Spleen (tissue), 11 donors: ENCODE measurements around the gene UNC5CL. TPM values are rescaled to one million over a fixed set of nuclear protein-coding genes. Genes with fewer than 3 reads are reported as not detected.
"Not testable (repeated sequence)": the region's sequence is repeated elsewhere in the genome, so short reads cannot be mapped to it uniquely, and the experiment has no call there.

Source experiments
- DNase-seq: peaks from one replicate; pipeline ENCODE4 v3.0.0-alpha.2; 2020
- H3K27ac ChIP-seq, 8 donors: fragments of 200-600 bp; sonication (generic) in 7 of 8; 1 replicate in 4 of 8; 2 replicates in 4 of 8; pipeline versions ENCODE4 v1.5.0 to v1.8.0; 2016 to 2021; ENCODE audit warnings: inconsistent platforms in 4 of 8, mild to moderate bottlenecking in 4 of 8, moderate library complexity in 1 of 8
- H3K27me3 ChIP-seq, 7 donors: fragments of 200-600 bp; sonication (generic) in 6 of 7; replicated peaks in 1 of 7; 1 replicate in 4 of 7; 2 replicates in 3 of 7; pipeline versions ENCODE4 v1.5.0 to v1.8.0; 2016 to 2021; ENCODE audit warnings: inconsistent platforms in 3 of 7, mild to moderate bottlenecking in 1 of 7
- H3K36me3 ChIP-seq, 6 donors: fragments of 200-600 bp; sonication (generic) in 5 of 6; 1 replicate in 4 of 6; 2 replicates in 2 of 6; pipeline versions ENCODE4 v1.5.0 to v1.8.0; 2016 to 2021; ENCODE audit warnings: inconsistent platforms in 2 of 6
- H3K4me1 ChIP-seq, 6 donors: fragments of 200-600 bp; sonication (generic) in 5 of 6; 1 replicate in 3 of 6; 2 replicates in 3 of 6; pipeline versions ENCODE4 v1.5.0 to v1.8.0; 2016 to 2021; ENCODE audit warnings: inconsistent platforms in 3 of 6
- H3K4me3 ChIP-seq, 8 donors: fragments of 200-600 bp; sonication (generic) in 7 of 8; 1 replicate in 4 of 8; 2 replicates in 4 of 8; pipeline versions ENCODE4 v1.5.0 to v1.8.0; 2016 to 2021; ENCODE audit warnings: inconsistent platforms in 4 of 8, mild to moderate bottlenecking in 4 of 8, moderate library complexity in 2 of 8
- H3K9me3 ChIP-seq, 8 donors: fragments of 200-600 bp; sonication (generic) in 7 of 8; 1 replicate in 4 of 8; 2 replicates in 4 of 8; pipeline versions ENCODE4 v1.5.0 to v1.8.0; 2016 to 2021; ENCODE audit warnings: inconsistent platforms in 4 of 8
- POLR2A ChIP-seq, 3 donors: fragments of 450-650 bp; IDR thresholded peaks; one replicate each; pipeline ENCODE4 v1.5.1; 2017; ENCODE audit warnings: antibody characterized with exemption in 3 of 3, mild to moderate bottlenecking in 1 of 3
- POLR2AphosphoS5 ChIP-seq, 3 donors: sonication (generic); formaldehyde crosslinking; IDR thresholded peaks; one replicate each; pipeline ENCODE4 v1.5.1; 2017; ENCODE audit warnings: antibody characterized with exemption in 3 of 3
- WGBS, 5 donors: extraction: QIAGEN DNeasy Blood & Tissue Kit in 3 of 5; methylation state at CpG; one replicate each; pipeline versions ENCODE4 v1.1.5 to v1.1.7; 2013 to 2018; 5-methylcytosine and 5-hydroxymethylcytosine counted together
- intact Hi-C: fragments of 100-400 bp; cut with DNase I; formaldehyde crosslinking; loops from one replicate; pipeline ENCODE4 v1.15.0; 2023; ENCODE audit warnings: low total_unique reads
- polyA plus RNA-seq, 3 donors: library from polyadenylated mRNA; stranded (reverse); fragments of 200-250 nt; gene quantifications; one replicate each; pipeline ENCODE4 v1.2.1, GENCODE V29; 2013
- total RNA-seq, 7 donors: library from RNA; depleted of rRNA in 3 of 7; stranded (reverse); fragments of >200 nt in 3 of 7; fragmentation: NEBNext Ultra II Directional in 4 of 7; extraction: Animal tissue kit (Norgen Biotek cat#: 25700) in 4 of 7; gene quantifications; one replicate each; pipeline versions ENCODE4 v1.1.0 to v1.2.1, GENCODE V29; 2016 to 2021
- TF ChIP-seq, protein P1 (sequence below), 11 experiments: fragments of 200-600 bp in 7 of 11; fragments of 450-650 bp in 4 of 11; sonication (generic) in 4 of 11; IDR thresholded peaks in 8 of 11; conservative IDR thresholded peaks in 3 of 11; 1 replicate in 7 of 11; 2 replicates in 4 of 11; pipeline versions ENCODE4 v1.4.0 to v1.8.0; 2016 to 2021; ENCODE audit warnings: antibody characterized with exemption in 11 of 11, inconsistent platforms in 4 of 11, mild to moderate bottlenecking in 1 of 11
- donor health status: healthy with polysubstance abuse.
- donor health status: DM: no; HTN: no; CAD: no; lungs with moderate emphysema.
- donor health status: DM: no; HTN: no; CAD: no.
- donor health status: Bipolar disorder and iron deficiency.
- donor health status: healthy.
- donor health status: DM: no; HTN: no; CAD: no.
- donor health status: DM: yes; HTN: yes; CAD: no.

The UNC5CL gene
- total and polyA plus RNA-seq, 10 donors, result 1.4 to 3.9 (median 2.7) TPM

DNA sequence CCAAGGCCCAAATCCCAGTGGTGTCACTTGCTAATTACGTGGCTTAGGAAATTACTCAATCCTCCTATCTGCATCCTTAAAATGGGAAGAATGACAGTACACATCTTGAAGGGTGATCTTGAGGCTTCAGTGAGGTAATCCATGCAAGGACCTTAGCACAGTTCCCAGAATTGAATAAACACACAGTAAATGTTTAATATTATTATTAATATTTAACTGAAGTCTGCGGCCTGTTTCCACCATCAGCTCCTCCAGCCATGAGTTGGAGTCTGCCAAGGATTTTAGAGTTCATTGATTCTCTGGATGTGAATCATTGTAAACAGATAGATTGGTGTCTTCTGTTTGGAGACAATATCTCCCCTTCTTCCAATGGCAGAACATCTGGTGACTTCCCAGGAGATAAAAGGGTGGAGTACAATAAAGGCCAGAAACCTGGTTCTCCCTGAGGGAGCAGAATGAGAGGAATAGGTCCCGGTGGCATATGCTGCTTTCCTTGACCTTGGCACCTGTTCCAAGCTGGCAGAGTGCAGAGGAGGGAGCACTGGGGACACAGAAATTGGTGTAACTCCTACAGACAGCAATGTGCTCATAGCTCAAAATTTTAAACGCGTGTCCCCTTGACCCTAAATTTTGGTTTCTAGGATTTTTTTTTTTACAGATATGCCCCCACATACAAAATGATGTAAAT is 25.4 kb downstream of the UNC5CL start:
- Histone ChIP-seq H3K27ac (no peak overlapping the region), H3K4me3 (no peak overlapping the region), H3K27me3 (no peaks in the 10 kb centered on the region), H3K4me1 (no peaks in the 10 kb centered on the region), H3K36me3 (no peaks in the 10 kb centered on the region), H3K9me3 (peaks cover 0 to 4% (median 0%) of the 10 kb centered on the region in 8 donors)
- DNase-seq, result no peak
- WGBS, 5 donors, result 85 to 94% (median 88%) methylated on average over 5 of the region's 5 CpGs
- TF ChIP-seq, protein P1, sequence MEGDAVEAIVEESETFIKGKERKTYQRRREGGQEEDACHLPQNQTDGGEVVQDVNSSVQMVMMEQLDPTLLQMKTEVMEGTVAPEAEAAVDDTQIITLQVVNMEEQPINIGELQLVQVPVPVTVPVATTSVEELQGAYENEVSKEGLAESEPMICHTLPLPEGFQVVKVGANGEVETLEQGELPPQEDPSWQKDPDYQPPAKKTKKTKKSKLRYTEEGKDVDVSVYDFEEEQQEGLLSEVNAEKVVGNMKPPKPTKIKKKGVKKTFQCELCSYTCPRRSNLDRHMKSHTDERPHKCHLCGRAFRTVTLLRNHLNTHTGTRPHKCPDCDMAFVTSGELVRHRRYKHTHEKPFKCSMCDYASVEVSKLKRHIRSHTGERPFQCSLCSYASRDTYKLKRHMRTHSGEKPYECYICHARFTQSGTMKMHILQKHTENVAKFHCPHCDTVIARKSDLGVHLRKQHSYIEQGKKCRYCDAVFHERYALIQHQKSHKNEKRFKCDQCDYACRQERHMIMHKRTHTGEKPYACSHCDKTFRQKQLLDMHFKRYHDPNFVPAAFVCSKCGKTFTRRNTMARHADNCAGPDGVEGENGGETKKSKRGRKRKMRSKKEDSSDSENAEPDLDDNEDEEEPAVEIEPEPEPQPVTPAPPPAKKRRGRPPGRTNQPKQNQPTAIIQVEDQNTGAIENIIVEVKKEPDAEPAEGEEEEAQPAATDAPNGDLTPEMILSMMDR (IDR thresholded peaks at IDR 0.05 in 8 of 11, conservative IDR thresholded peaks at IDR 0.05 in 3 of 11), result no peak
- TF ChIP-seq POLR2AphosphoS5 (IDR thresholded peaks at IDR 0.05) (no peak), POLR2A (IDR thresholded peaks at IDR 0.05) (no peak)
- intact Hi-C loops, result no loop called here

DNA sequence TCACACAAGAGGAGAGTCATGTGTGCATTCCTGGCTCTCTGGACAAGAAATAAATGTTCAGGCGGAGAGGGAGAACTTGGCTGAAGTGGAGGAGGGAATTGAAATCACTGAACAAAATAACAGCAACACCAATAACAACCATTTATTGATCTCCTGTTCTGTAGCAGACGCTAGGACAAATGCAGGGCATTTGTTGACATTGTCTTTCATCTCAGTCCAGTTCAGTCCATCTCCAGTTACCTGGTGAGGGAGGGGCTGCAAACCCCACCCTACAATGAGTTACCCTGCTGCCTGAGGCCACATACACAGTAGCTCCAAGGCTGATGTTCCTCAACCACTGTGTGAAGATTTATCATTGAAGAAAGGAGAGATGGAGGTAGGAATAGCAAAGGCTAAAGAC is 27.3 kb downstream of the UNC5CL start:
- TF ChIP-seq POLR2A (IDR thresholded peaks at IDR 0.05) (no peak), POLR2AphosphoS5 (IDR thresholded peaks at IDR 0.05) (no peak)
- TF ChIP-seq, protein P1 (IDR thresholded peaks at IDR 0.05 in 8 of 11, conservative IDR thresholded peaks at IDR 0.05 in 3 of 11), result no peak

DNA sequence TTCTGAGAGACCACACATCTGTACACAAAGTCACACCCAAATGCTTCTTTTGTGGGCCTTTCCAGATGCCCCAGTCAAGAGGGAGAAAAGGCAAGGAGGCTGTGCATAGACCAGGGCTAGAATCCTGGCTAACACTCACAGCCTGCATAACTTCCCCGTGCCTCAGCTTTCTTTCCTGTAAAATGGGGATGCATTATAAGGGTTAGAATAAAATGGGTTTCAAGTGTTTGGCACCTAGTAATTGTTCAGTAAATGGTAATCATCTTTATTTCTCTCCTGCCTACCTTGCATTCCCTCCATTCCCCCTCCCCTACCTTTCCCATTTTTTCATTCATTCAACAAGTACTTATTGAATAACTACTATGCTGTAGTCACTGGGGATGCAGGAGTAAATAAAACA is 29.4 kb downstream of the UNC5CL start:
- TF ChIP-seq POLR2A (IDR thresholded peaks at IDR 0.05), result no peak
- TF ChIP-seq, protein P1 (IDR thresholded peaks at IDR 0.05 in 8 of 11, conservative IDR thresholded peaks at IDR 0.05 in 3 of 11), result no peak
- TF ChIP-seq POLR2AphosphoS5 (IDR thresholded peaks at IDR 0.05), result no peak
- intact Hi-C loops, result loop anchor here (5.0 kb wide), 1 partner anchor 58 kb away; no protein-coding TSS in a partner anchor
- DNase-seq, result no peak
- Histone ChIP-seq H3K27me3 (no peaks in the 10 kb centered on the region), H3K36me3 (no peaks in the 10 kb centered on the region), H3K27ac (no peak overlapping the region), H3K4me1 (peaks cover 0 to 7% (median 0%) of the 10 kb centered on the region in 6 donors), H3K9me3 (no peaks in the 10 kb centered on the region), H3K4me3 (no peak overlapping the region)
- 93 to 100% (median 95%) methylated on average over 1 of the region's 1 CpG for WGBS, 5 donors

More for the DNA sequence above, 27.3 kb downstream of the UNC5CL start:
- Histone ChIP-seq H3K27ac (no peak overlapping the region), H3K36me3 (no peaks in the 10 kb centered on the region), H3K4me3 (no peak overlapping the region), H3K27me3 (no peaks in the 10 kb centered on the region), H3K4me1 (no peaks in the 10 kb centered on the region), H3K9me3 (no peaks in the 10 kb centered on the region)
- intact Hi-C loops, result no loop called here
- no peak for DNase-seq
- WGBS, 5 donors, result 76 to 96% (median 90%) methylated on average over 2 of the region's 2 CpGs

DNA sequence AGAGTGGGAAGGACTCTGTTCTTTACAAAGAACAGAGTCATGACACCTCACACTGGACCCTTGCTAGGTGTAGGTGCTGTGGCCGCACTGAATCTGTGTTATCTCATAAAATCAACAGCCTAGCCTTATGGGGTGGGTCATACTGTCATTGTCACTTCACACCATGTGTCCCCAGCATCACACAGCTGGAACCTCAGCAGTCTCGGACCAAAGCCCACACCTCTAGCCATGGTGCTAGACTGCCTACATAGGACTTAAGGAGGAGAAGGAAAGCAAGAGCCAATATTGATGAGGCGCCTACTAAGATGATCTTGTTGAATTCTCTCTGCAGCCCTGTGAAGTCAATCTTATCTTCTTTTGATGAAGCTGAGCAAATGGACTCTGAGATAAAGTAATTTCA is 31.0 kb downstream of the UNC5CL start:
- intact Hi-C loops, result loop anchor here (5.0 kb wide), 1 partner anchor 59 kb away; no protein-coding TSS in a partner anchor
- no peak for DNase-seq
- peaks cover 0 to 7% (median 0%) of the 10 kb centered on the region in 6 donors for H3K4me1 ChIP-seq
- H3K27me3 ChIP-seq, result peaks cover 0 to 14% (median 0%) of the 10 kb centered on the region in 7 donors
- no peaks in the 10 kb centered on the region for H3K9me3 ChIP-seq
- no peak for TF ChIP-seq POLR2A (IDR thresholded peaks at IDR 0.05)
- TF ChIP-seq, protein P1 (IDR thresholded peaks at IDR 0.05 in 8 of 11, conservative IDR thresholded peaks at IDR 0.05 in 3 of 11), result no peak
- TF ChIP-seq POLR2AphosphoS5 (IDR thresholded peaks at IDR 0.05), result no peak
- H3K36me3 ChIP-seq, result no peaks in the 10 kb centered on the region
- no peak overlapping the region for H3K27ac ChIP-seq
- 80 to 99% (median 90%) methylated on average over 3 of the region's 3 CpGs for WGBS, 5 donors
- no peak overlapping the region for H3K4me3 ChIP-seq

DNA sequence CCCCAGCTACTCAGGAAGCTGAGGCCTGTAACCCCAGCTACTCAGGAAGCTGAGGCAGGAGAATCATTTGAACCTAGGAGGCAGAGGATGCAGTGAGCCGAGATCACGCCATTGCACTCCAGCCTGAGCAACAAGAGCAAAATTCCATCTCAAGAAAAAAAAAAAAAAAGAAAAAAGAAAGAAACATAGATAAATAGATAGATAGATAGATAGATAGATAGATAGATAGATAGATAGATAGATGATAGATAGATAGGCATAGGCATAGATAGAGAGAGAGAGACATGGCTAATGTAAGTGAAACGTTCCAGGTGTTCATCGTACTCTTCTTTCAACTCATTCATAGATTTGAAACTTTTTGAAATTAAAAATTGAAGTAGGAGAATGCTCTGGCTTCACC is 32.0 kb downstream of the UNC5CL start:
- DNase-seq, H3K27ac ChIP-seq, H3K4me3 ChIP-seq, H3K4me1 ChIP-seq, H3K36me3 ChIP-seq, H3K9me3 ChIP-seq: not testable (repeated sequence)
- H3K27me3 ChIP-seq, result peaks cover 0 to 24% (median 0%) of the 10 kb centered on the region in 7 donors
- intact Hi-C loops, result loop anchor here (5.0 kb wide), 1 partner anchor 60 kb away; no protein-coding TSS in a partner anchor
- WGBS, 5 donors, result 92 to 96% (median 94%) methylated on average over 4 of the region's 4 CpGs
